Esophagus muscularis mucosa (tissue), 4 donors: ENCODE measurements around the gene RPUSD1. TPM values are rescaled to one million over a fixed set of nuclear protein-coding genes. Genes with fewer than 3 reads are reported as not detected.

Source experiments
- DNase-seq: peaks from one replicate; pipeline ENCODE4 v3.0.0-alpha.2; 2017; ENCODE audit errors: extremely low spot score
- H3K27ac ChIP-seq, 4 donors: fragments of 200-600 bp; sonication (generic); replicated peaks in 1 of 4; 1 replicate in 3 of 4; 2 replicates in 1 of 4; pipeline ENCODE4 v1.5.1; 2016 to 2019; ENCODE audit warnings: mild to moderate bottlenecking in 1 of 4
- H3K27me3 ChIP-seq, 4 donors: fragments of 200-600 bp; sonication (generic); one replicate each; pipeline versions ENCODE4 v1.5.1 to v1.6.0; 2016 to 2019
- H3K36me3 ChIP-seq, 4 donors: fragments of 200-600 bp; sonication (generic); one replicate each; pipeline ENCODE4 v1.5.1; 2016 to 2019
- H3K4me1 ChIP-seq, 4 donors: fragments of 200-600 bp; sonication (generic); one replicate each; pipeline ENCODE4 v1.5.1; 2016 to 2019
- H3K4me3 ChIP-seq, 4 donors: fragments of 200-600 bp; sonication (generic); 1 replicate in 2 of 4; 2 replicates in 2 of 4; pipeline ENCODE4 v1.5.1; 2016 to 2019; ENCODE audit warnings: mild to moderate bottlenecking in 4 of 4, moderate library complexity in 1 of 4
- H3K9me3 ChIP-seq, 4 donors: fragments of 200-600 bp; sonication (generic); 1 replicate in 3 of 4; 2 replicates in 1 of 4; pipeline ENCODE4 v1.5.1; 2016 to 2019
- EP300 ChIP-seq: sonication (generic); formaldehyde crosslinking; IDR thresholded peaks from one replicate; pipeline ENCODE4 v1.6.1; 2017; ENCODE audit warnings: antibody characterized with exemption
- POLR2A ChIP-seq: fragments of 450-650 bp; IDR thresholded peaks from one replicate; pipeline ENCODE4 v1.6.1; 2017; ENCODE audit warnings: antibody characterized with exemption, moderate library complexity, mild to moderate bottlenecking, low read depth
- POLR2AphosphoS5 ChIP-seq, 2 donors: sonication (generic); formaldehyde crosslinking; IDR thresholded peaks; one replicate each; pipeline ENCODE4 v1.6.1; 2017; ENCODE audit warnings: antibody characterized with exemption in 2 of 2
- WGBS: methylation state at CpG from one replicate; pipeline ENCODE4 v1.1.5; 2018; 5-methylcytosine and 5-hydroxymethylcytosine counted together
- intact Hi-C: fragments of 100-400 bp; cut with DNase I; formaldehyde crosslinking; loops from one replicate; pipeline ENCODE4 v1.15.1; 2023
- total RNA-seq, 4 donors: library from RNA; depleted of rRNA; stranded (reverse); fragments of >200 nt; gene quantifications; one replicate each; pipeline versions ENCODE4 v1.1.0 to v1.2.1, GENCODE V29; 2016
- TF ChIP-seq, protein P1 (sequence below), 3 experiments: fragments of 200-600 bp in 2 of 3; fragments of 450-650 bp in 1 of 3; sonication (generic) in 2 of 3; IDR thresholded peaks; one replicate each; pipeline ENCODE4 v1.5.1; 2017 to 2019; ENCODE audit warnings: antibody characterized with exemption in 3 of 3, mild to moderate bottlenecking in 2 of 3, moderate library complexity in 1 of 3

Gene RPUSD1
- total RNA-seq, 4 donors from 2014 or later: 10.4 to 29.1 (median 20.4) TPM

GRCh38 chr16:765488-765865, 22.7 kb downstream of the RPUSD1 start:
- Histone ChIP-seq H3K4me1 (no peaks in the 10 kb centered on the region), H3K9me3 (no peaks in the 10 kb centered on the region), H3K36me3 (no peaks in the 10 kb centered on the region), H3K4me3 (no peak overlapping the region), H3K27ac (no peak overlapping the region), H3K27me3 (peaks cover 0 to 79% (median 1%) of the 10 kb centered on the region in 4 donors)
- no peak for TF ChIP-seq EP300
- TF ChIP-seq POLR2AphosphoS5 (IDR thresholded peaks at IDR 0.05): no peak
- no peak for TF ChIP-seq POLR2A
- TF ChIP-seq, protein P1, sequence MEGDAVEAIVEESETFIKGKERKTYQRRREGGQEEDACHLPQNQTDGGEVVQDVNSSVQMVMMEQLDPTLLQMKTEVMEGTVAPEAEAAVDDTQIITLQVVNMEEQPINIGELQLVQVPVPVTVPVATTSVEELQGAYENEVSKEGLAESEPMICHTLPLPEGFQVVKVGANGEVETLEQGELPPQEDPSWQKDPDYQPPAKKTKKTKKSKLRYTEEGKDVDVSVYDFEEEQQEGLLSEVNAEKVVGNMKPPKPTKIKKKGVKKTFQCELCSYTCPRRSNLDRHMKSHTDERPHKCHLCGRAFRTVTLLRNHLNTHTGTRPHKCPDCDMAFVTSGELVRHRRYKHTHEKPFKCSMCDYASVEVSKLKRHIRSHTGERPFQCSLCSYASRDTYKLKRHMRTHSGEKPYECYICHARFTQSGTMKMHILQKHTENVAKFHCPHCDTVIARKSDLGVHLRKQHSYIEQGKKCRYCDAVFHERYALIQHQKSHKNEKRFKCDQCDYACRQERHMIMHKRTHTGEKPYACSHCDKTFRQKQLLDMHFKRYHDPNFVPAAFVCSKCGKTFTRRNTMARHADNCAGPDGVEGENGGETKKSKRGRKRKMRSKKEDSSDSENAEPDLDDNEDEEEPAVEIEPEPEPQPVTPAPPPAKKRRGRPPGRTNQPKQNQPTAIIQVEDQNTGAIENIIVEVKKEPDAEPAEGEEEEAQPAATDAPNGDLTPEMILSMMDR (IDR thresholded peaks at IDR 0.05): no peak
- intact Hi-C loops: no loop called here
- no peak for DNase-seq
- no CpG with 5 or more reads among the region's 29 CpGs for WGBS

DNA sequence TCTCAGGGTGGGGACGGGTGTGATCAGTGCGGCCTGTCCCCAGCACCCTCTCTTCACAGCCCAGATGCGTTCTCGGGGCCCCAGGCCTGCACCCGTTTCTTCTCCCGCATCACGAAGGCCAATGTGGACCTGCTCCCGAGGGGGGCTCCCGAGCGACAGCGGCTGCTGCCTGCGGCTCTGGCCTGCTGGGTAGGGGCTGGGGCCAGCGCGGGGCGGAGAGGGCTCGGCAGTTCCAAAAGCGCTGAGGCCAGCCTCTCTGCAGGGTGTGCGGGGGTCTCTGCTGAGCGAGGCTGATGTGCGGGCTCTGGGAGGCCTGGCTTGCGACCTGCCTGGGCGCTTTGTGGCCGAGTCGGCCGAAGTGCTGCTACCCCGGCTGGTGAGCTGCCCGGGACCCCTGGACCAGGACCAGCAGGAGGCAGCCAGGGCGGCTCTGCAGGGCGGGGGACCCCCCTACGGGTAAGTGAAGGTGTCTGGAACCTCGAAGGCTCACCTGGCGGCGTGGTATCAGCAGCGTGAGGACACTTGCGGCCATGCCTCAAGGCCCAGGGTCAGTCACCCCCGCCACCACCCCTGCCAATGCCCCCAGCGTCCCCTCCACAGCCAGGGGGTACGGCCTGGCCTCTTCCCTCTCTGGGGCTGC, 23.2 kb downstream of the RPUSD1 start:
- peaks cover 0 to 79% (median 1%) of the 10 kb centered on the region in 4 donors for H3K27me3 ChIP-seq
- WGBS: 88% methylated on average over 12 of the region's 38 CpGs
- intact Hi-C loops: no loop called here

DNA sequence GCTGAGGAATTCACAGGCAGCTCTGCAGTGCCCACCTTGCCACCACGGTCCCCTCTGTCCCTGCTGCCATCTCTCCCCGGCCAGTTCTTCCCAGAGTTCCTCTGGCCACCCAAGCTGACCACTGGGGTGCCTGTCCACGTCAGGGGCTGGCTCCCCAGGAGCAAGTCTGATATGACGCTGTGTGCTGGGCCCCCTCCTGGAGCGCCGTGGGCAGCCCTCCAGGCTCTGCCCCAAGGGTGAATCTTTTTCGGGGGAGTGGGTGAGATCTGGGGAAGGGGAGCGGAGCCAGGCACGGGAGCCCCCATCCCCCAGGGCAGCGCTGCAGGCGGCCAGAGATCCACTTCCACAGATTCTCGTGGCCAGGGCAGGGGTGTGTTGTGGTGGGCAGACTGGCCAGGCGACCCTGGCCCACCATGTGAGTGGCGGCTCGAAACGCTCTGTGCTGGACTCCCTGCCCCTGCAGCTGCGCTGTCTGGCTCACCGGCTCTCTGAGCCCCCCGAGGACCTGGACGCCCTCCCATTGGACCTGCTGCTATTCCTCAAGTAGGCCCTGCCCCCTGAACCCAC, 23.9 kb downstream of the RPUSD1 start:
- no peaks in the 10 kb centered on the region for H3K9me3 ChIP-seq
- H3K27ac ChIP-seq: no peak overlapping the region
- DNase-seq: no peak
- H3K27me3 ChIP-seq: peaks cover 0 to 72% (median 1%) of the 10 kb centered on the region in 4 donors
- H3K4me3 ChIP-seq: no peak overlapping the region
- H3K4me1 ChIP-seq: no peaks in the 10 kb centered on the region
- TF ChIP-seq POLR2AphosphoS5 (IDR thresholded peaks at IDR 0.05) (no peak), EP300 (no peak), POLR2A (no peak)
- TF ChIP-seq, protein P1 (IDR thresholded peaks at IDR 0.05): no peak
- intact Hi-C loops: no loop called here
- H3K36me3 ChIP-seq: no peaks in the 10 kb centered on the region
- 71% methylated on average over 20 of the region's 20 CpGs for WGBS

More for the DNA sequence above, 23.2 kb downstream of the RPUSD1 start:
- H3K27ac ChIP-seq: no peak overlapping the region
- no peaks in the 10 kb centered on the region for H3K9me3 ChIP-seq
- H3K36me3 ChIP-seq: no peaks in the 10 kb centered on the region
- no peak overlapping the region for H3K4me3 ChIP-seq
- TF ChIP-seq POLR2AphosphoS5 (IDR thresholded peaks at IDR 0.05): no peak
- TF ChIP-seq EP300: no peak
- TF ChIP-seq POLR2A: no peak
- TF ChIP-seq, protein P1 (IDR thresholded peaks at IDR 0.05): no peak
- no peak for DNase-seq
- H3K4me1 ChIP-seq: no peaks in the 10 kb centered on the region

DNA sequence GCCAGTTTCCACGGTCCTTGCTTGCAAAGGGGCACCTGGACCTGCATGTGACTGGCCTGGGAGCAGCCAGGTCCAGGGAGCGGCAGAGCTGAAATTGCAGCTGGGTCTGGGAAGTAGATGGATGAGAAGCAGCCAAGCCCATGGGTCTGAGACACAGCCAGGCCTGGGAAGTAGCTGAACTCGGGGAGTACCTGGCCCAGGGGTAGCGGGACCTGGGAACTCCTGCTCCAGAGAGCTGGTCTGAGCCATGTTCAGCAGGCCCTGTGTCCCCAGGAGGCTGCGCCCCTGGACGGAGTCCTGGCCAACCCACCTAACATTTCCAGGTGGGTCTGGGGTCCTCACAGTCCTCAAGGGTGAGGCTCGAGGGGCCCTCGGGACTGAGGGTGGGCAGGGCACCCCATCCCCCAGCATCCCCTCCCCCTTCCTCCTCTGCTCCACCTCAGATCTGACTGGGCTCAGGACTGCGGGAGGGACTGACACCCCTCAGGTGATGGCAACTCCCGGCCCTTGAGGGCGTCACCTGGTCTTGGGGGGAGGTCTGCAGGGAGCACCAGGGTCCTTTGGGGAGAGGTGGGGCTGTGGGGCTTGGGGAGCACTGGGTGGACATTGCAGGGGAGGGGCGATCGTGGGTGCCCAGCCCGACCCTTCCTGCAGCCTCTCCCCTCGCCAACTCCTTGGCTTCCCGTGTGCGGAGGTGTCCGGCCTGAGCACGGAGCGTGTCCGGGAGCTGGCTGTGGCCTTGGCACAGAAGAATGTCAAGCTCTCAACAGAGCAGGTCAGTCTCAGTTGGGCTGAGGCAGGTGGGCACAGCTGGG, 24.6 kb downstream of the RPUSD1 start:
- intact Hi-C loops: no loop called here
- TF ChIP-seq POLR2AphosphoS5 (IDR thresholded peaks at IDR 0.05) (no peak), POLR2A (no peak), EP300 (no peak)
- TF ChIP-seq, protein P1 (IDR thresholded peaks at IDR 0.05): no peak
- Histone ChIP-seq H3K27me3 (peaks cover 0 to 65% (median 1%) of the 10 kb centered on the region in 4 donors), H3K4me1 (no peaks in the 10 kb centered on the region), H3K27ac (no peak overlapping the region), H3K4me3 (no peak overlapping the region), H3K36me3 (no peaks in the 10 kb centered on the region), H3K9me3 (no peaks in the 10 kb centered on the region)
- WGBS: 93% methylated on average over 5 of the region's 21 CpGs
- DNase-seq: no peak
